ENCODE measurements around the gene WNT8A.

- TF ChIP-seq CTCF (conservative IDR thresholded peaks at IDR 0.05), result no peak
- TF ChIP-seq ZFX (IDR thresholded peaks at IDR 0.05), result no peak
Observed at GRCh38 chr5:138110266-138110963, 26.6 kb downstream of the WNT8A start.
